HG02885 (cell line): ENCODE data around the gene NFYC.

ENCODE experiments used
- ATAC-seq: cut with Tn5 transposase; IDR thresholded peaks from one replicate; pipeline ENCODE4 v1.9.1; 2021; ENCODE audit warnings: mild to moderate bottlenecking; ENCODE audit not compliant: unreplicated experiment, poor library complexity

NFYC gene

GRCh38 chr1:40691538-40692428 lies at the start of gene NFYC:
NFYC (plus strand) TSS chr1:40691704; CDS start chr1:40738844, 47,140 bp downstream.
- peak; percentile 76 for ATAC-seq

GRCh38 chr1:40645118-40645680 lies 46.3 kb upstream of the NFYC start:
- no peak for ATAC-seq

GRCh38 chr1:40646315-40646714 lies 45.2 kb upstream of the NFYC start:
- no peak for ATAC-seq

- no peak for ATAC-seq
Measured at GRCh38 chr1:40648200-40648599, 43.3 kb upstream of the NFYC start.

- ATAC-seq, result no peak
Measured at GRCh38 chr1:40648928-40649591, 42.4 kb upstream of the NFYC start.

GRCh38 chr1:40649592-40649930 lies 41.9 kb upstream of the NFYC start:
- ATAC-seq, result no peak

- ATAC-seq, result no peak
Measured at GRCh38 chr1:40650075-40650474, 41.4 kb upstream of the NFYC start.

GRCh38 chr1:40651138-40651857 lies 40.2 kb upstream of the NFYC start:
- ATAC-seq, result no peak

- ATAC-seq, result no peak
Measured at GRCh38 chr1:40652468-40652867, 39.0 kb upstream of the NFYC start.

- ATAC-seq, result no peak
Measured at GRCh38 chr1:40652979-40653378, 38.5 kb upstream of the NFYC start.

- no peak for ATAC-seq
Measured at GRCh38 chr1:40653851-40654537, 37.5 kb upstream of the NFYC start.

GRCh38 chr1:40657046-40657445 lies 34.5 kb upstream of the NFYC start:
- ATAC-seq, result no peak

GRCh38 chr1:40658751-40659648 lies 32.5 kb upstream of the NFYC start:
- no peak for ATAC-seq

- ATAC-seq, result no peak
Measured at GRCh38 chr1:40659649-40659947, 31.9 kb upstream of the NFYC start.

GRCh38 chr1:40661678-40662077 lies 29.8 kb upstream of the NFYC start:
- ATAC-seq, result no peak

- no peak for ATAC-seq
Measured at GRCh38 chr1:40662151-40662550, 29.4 kb upstream of the NFYC start.

GRCh38 chr1:40662864-40663263 lies 28.6 kb upstream of the NFYC start:
- ATAC-seq, result no peak

GRCh38 chr1:40663324-40664166 lies 28.0 kb upstream of the NFYC start:
- ATAC-seq, result no peak

- ATAC-seq, result no peak
Measured at GRCh38 chr1:40664167-40664537, 27.4 kb upstream of the NFYC start.
